Upper lobe of left lung (tissue), 6 donors: ENCODE results near the gene DLGAP1. TPM values are rescaled to one million over a fixed set of nuclear protein-coding genes. Genes with fewer than 3 reads are reported as not detected.

Source experiments
- ATAC-seq, 2 donors: fragments of 200-7000 bp; cut with Tn5 transposase; one replicate each; pipeline ENCODE4 v1.9.1; 2022; ENCODE audit warnings: mild to moderate bottlenecking in 2 of 2, moderate library complexity in 2 of 2; ENCODE audit not compliant: low FRiP score in 2 of 2
- DNase-seq, 2 donors: peaks; one replicate each; pipeline ENCODE4 v3.0.0-alpha.2; 2019 to 2020
- H3K27ac ChIP-seq, 4 donors: fragments of 200-600 bp; sonication (generic); one replicate each; pipeline ENCODE4 v1.5.1; 2016 to 2019
- H3K27me3 ChIP-seq, 4 donors: fragments of 200-600 bp; sonication (generic); one replicate each; pipeline ENCODE4 v1.5.1; 2017 to 2019
- H3K36me3 ChIP-seq, 4 donors: fragments of 200-600 bp; sonication (generic); one replicate each; pipeline ENCODE4 v1.5.1; 2016 to 2019
- H3K4me1 ChIP-seq, 4 donors: fragments of 200-600 bp; sonication (generic); one replicate each; pipeline ENCODE4 v1.5.1; 2018 to 2019
- H3K4me3 ChIP-seq, 4 donors: fragments of 200-600 bp; sonication (generic); one replicate each; pipeline ENCODE4 v1.5.1; 2017 to 2019; ENCODE audit warnings: mild to moderate bottlenecking in 2 of 4, moderate library complexity in 1 of 4
- H3K9me3 ChIP-seq, 4 donors: fragments of 200-600 bp; sonication (generic); one replicate each; pipeline ENCODE4 v1.5.1; 2018 to 2019
- EP300 ChIP-seq, 4 donors: sonication (generic); formaldehyde crosslinking; IDR thresholded peaks; one replicate each; pipeline ENCODE4 v1.5.1; 2017; ENCODE audit warnings: antibody characterized with exemption in 4 of 4, control low read depth in 2 of 4
- POLR2A ChIP-seq, 4 donors: fragments of 450-650 bp; IDR thresholded peaks; one replicate each; pipeline ENCODE4 v1.5.1; 2016 to 2017; ENCODE audit warnings: antibody characterized with exemption in 4 of 4, mild to moderate bottlenecking in 2 of 4
- POLR2AphosphoS5 ChIP-seq, 2 donors: sonication (generic); formaldehyde crosslinking; IDR thresholded peaks; one replicate each; pipeline ENCODE4 v1.5.1; 2017; ENCODE audit warnings: antibody characterized with exemption in 2 of 2
- WGBS, 2 donors: methylation state at CpG; one replicate each; pipeline ENCODE4 v1.1.5; 2017 to 2018; 5-methylcytosine and 5-hydroxymethylcytosine counted together
- total RNA-seq, 6 donors: library from RNA; depleted of rRNA in 4 of 6; stranded (reverse); fragments of >200 nt in 4 of 6; gene quantifications; one replicate each; pipeline versions ENCODE4 v1.1.0 to v1.2.1, GENCODE V29; 2016 to 2021
- TF ChIP-seq, protein P1 (sequence below), 6 experiments: fragments of 450-650 bp in 4 of 6; fragments of 200-600 bp in 2 of 6; sonication (generic) in 2 of 6; IDR thresholded peaks; one replicate each; pipeline ENCODE4 v1.5.1; 2016 to 2019; ENCODE audit warnings: antibody characterized with exemption in 6 of 6
- donor health status: DM: no; HTN: no; CAD: no; lungs with moderate emphysema.
- donor health status: DM: no; HTN: yes; CAD: no; lungs with severe emphysema.

The DLGAP1 gene
- total RNA-seq, 6 donors from 2014 or later: 2.1 to 4.6 (median 3.6) TPM

DNA sequence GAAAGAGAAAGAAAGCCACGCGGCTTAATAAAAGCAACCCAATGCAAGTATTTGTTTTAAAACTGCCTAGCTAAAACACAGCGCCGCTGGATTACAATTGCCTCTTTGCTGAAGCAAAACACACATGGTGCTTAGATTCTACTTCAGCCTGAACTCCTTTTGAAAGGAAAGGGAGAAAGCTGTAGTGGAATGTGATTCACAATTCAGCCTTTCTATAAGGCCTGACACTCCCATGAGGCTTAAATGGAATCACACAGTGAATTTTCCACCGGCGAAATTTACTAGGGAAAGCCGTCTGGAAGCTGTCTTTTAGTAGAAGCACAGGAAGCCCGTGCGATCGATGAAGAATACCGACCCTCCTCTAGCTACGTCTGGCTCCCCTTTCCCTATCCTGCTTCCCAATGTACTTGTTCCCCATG is 348.0 kb downstream of the DLGAP1 start:
- H3K4me3 ChIP-seq: no peak overlapping the region
- no peak for DNase-seq
- TF ChIP-seq, protein P1, sequence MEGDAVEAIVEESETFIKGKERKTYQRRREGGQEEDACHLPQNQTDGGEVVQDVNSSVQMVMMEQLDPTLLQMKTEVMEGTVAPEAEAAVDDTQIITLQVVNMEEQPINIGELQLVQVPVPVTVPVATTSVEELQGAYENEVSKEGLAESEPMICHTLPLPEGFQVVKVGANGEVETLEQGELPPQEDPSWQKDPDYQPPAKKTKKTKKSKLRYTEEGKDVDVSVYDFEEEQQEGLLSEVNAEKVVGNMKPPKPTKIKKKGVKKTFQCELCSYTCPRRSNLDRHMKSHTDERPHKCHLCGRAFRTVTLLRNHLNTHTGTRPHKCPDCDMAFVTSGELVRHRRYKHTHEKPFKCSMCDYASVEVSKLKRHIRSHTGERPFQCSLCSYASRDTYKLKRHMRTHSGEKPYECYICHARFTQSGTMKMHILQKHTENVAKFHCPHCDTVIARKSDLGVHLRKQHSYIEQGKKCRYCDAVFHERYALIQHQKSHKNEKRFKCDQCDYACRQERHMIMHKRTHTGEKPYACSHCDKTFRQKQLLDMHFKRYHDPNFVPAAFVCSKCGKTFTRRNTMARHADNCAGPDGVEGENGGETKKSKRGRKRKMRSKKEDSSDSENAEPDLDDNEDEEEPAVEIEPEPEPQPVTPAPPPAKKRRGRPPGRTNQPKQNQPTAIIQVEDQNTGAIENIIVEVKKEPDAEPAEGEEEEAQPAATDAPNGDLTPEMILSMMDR (IDR thresholded peaks at IDR 0.05): no peak
- TF ChIP-seq POLR2AphosphoS5 (IDR thresholded peaks at IDR 0.05): no peak

DNA sequence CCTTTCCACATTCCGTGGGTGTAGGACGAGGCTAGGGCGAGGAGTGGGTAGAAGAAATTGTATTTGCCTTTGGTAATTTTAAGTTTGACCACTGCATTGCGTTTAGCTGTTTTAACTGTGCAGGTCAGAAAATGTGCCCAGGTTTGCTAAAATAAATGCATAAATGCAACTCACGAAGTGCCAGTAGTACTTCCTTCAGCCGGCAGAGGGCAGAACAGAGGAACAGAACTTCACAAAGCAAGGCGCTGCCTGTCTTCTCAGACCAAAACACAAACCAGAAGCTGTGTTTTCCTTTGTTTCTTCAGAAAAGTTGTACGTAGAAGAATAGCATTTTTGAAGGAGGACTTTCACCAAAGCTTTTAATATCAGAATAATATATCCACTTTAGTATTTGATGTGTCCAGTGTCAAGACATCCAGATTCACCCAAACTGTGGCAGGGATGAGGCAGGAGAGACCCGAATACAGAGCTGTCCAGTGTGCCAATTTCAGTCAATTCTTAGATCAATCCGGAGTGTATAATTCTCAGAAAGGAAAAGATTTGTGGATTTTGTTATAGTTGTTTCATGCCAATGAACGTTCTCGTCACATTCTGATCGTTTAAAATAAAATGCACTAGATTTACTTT is 348.6 kb downstream of the DLGAP1 start:
- DNase-seq (peak in 1 of 2 donors; percentile 34), ATAC-seq (peak in 1 of 2 donors; percentile 86)
- H3K27me3 ChIP-seq: no peaks in the 10 kb centered on the region
- H3K4me3 ChIP-seq: no peak overlapping the region
- H3K9me3 ChIP-seq: no peaks in the 10 kb centered on the region
- TF ChIP-seq POLR2A (IDR thresholded peaks at IDR 0.05): no peak
- no peak for TF ChIP-seq EP300 (IDR thresholded peaks at IDR 0.05)
- no peak for TF ChIP-seq POLR2AphosphoS5 (IDR thresholded peaks at IDR 0.05)
- TF ChIP-seq, protein P1 (IDR thresholded peaks at IDR 0.05): peak; percentile 41 to 74 (median 72)
- WGBS, 2 donors: 42 to 47% methylated on average over 13 of the region's 13 CpGs
- H3K4me1 ChIP-seq: no peaks in the 10 kb centered on the region
- H3K36me3 ChIP-seq: no peaks in the 10 kb centered on the region
- H3K27ac ChIP-seq: no peak overlapping the region

More for the DNA sequence above, 348.0 kb downstream of the DLGAP1 start:
- H3K9me3 ChIP-seq: no peaks in the 10 kb centered on the region
- H3K36me3 ChIP-seq: no peaks in the 10 kb centered on the region
- no peaks in the 10 kb centered on the region for H3K27me3 ChIP-seq
- ATAC-seq: no peak
- 71 to 72% methylated on average over 12 of the region's 12 CpGs for WGBS, 2 donors
- H3K4me1 ChIP-seq: no peaks in the 10 kb centered on the region
- no peak overlapping the region for H3K27ac ChIP-seq

DNA sequence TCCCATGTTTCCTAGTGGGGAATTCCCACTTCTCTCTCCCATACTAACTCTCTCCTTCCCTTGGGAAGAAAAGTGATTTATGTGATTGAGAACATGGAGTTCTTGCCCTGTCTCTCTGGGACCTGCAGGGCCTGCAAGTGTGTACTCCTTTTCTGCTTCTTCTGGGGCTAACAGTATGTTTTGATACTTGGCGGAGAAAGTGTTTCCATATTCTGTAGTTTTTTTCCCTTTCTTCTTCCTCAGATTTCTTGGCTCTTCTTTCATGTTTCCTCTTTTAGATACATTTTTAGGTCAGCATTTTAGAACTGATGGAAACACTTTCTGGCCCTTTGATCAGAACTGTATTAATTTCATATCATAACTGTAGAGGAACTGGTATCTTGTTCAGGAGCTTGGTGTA is 352.2 kb downstream of the DLGAP1 start:
- DNase-seq (no peak), ATAC-seq (no peak)
- no peaks in the 10 kb centered on the region for H3K27me3 ChIP-seq
- H3K4me1 ChIP-seq: no peaks in the 10 kb centered on the region
- H3K9me3 ChIP-seq: no peaks in the 10 kb centered on the region
- TF ChIP-seq, protein P1 (IDR thresholded peaks at IDR 0.05): no peak
- TF ChIP-seq EP300 (IDR thresholded peaks at IDR 0.05) (no peak), POLR2AphosphoS5 (IDR thresholded peaks at IDR 0.05) (no peak), POLR2A (IDR thresholded peaks at IDR 0.05) (no peak)
- no peak overlapping the region for H3K4me3 ChIP-seq
- WGBS, 2 donors: 89 to 95% methylated on average over 1 of the region's 1 CpG
- H3K36me3 ChIP-seq: no peaks in the 10 kb centered on the region
- no peak overlapping the region for H3K27ac ChIP-seq

DNA sequence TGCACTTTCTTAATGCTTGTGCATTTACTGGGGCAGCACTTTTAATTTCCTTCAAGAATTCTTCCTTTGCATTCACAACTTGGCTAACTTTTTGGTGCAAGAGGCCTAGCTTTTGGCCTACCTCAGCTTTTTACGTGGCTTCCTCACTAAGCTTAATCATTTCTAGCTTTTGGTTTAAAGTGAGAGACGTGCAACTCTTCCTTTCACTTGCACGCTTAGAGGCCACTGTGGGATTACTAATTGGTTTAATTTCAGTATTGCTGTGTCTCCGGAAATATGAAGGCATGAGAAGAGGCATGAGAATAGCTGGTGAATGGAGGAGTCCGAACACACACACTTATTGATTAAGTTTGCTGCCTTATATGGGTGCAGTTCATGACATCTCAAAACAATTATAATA is 354.1 kb downstream of the DLGAP1 start:
- H3K27me3 ChIP-seq: no peaks in the 10 kb centered on the region
- no peak overlapping the region for H3K4me3 ChIP-seq
- WGBS, 2 donors: 92 to 94% methylated on average over 5 of the region's 5 CpGs
- H3K4me1 ChIP-seq: no peaks in the 10 kb centered on the region
- ATAC-seq (no peak), DNase-seq (no peak)
- H3K9me3 ChIP-seq: no peaks in the 10 kb centered on the region
- H3K36me3 ChIP-seq: no peaks in the 10 kb centered on the region
- H3K27ac ChIP-seq: no peak overlapping the region
- TF ChIP-seq EP300 (IDR thresholded peaks at IDR 0.05): no peak
- no peak for TF ChIP-seq POLR2AphosphoS5 (IDR thresholded peaks at IDR 0.05)
- TF ChIP-seq, protein P1 (IDR thresholded peaks at IDR 0.05): no peak
- no peak for TF ChIP-seq POLR2A (IDR thresholded peaks at IDR 0.05)

DNA sequence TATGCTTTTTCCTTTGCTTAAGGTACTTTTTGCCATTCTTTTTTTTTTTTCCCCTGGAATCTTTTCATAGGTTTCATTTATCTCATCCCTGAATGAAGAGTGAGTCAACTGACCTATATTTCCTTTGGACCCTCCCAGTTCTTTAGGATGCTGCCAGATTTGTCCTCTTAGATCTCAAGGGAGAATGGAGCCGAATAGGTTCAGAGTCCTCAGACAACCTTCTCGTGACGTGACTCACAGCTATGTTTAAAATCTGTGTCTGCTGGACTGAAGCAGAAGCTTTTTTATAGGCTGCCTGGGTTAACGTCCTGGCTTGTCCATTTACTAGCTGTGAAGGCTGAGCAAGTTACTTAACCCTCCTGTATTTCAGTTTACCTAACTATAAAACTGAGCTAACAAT is 358.6 kb downstream of the DLGAP1 start:
- Histone ChIP-seq H3K27me3 (no peaks in the 10 kb centered on the region), H3K4me1 (no peaks in the 10 kb centered on the region), H3K27ac (no peak overlapping the region), H3K9me3 (no peaks in the 10 kb centered on the region), H3K36me3 (no peaks in the 10 kb centered on the region), H3K4me3 (no peak overlapping the region)
- WGBS, 2 donors: 52 to 65% methylated on average over 4 of the region's 4 CpGs
- DNase-seq (no peak), ATAC-seq (peak in 1 of 2 donors; percentile 65)
- TF ChIP-seq POLR2AphosphoS5 (IDR thresholded peaks at IDR 0.05) (no peak), POLR2A (IDR thresholded peaks at IDR 0.05) (no peak), EP300 (IDR thresholded peaks at IDR 0.05) (no peak)
- TF ChIP-seq, protein P1 (IDR thresholded peaks at IDR 0.05): no peak
